HepG2 (cell line): Measurements from ENCODE around the gene CLIC4. TPM values are rescaled to one million over a fixed set of nuclear protein-coding genes. Genes with fewer than 3 reads are reported as not detected.

ENCODE experiments used
- ATF1 ChIP-seq: IDR thresholded peaks from 2 replicates; pipeline ENCODE4 v1.6.1; 2016; ENCODE audit warnings: mild to moderate bottlenecking, control low read depth
- ELF4 ChIP-seq: sonication (generic); formaldehyde crosslinking; IDR thresholded peaks from 2 replicates; pipeline ENCODE4 v1.5.0; 2020; ENCODE audit warnings: missing genetic modification reagents, mild to moderate bottlenecking, moderate library complexity, borderline replicate concordance
- ESRRA ChIP-seq: sonication (generic); formaldehyde crosslinking; IDR thresholded peaks from 2 replicates; pipeline ENCODE4 v1.5.1; 2020; ENCODE audit warnings: mild to moderate bottlenecking, low read depth, missing genetic modification reagents
- FOSL1 ChIP-seq: sonication (generic); formaldehyde crosslinking; IDR thresholded peaks from 2 replicates; pipeline ENCODE4 v1.9.0; 2021; ENCODE audit warnings: missing genetic modification reagents, borderline replicate concordance
- FOSL2 ChIP-seq: sonication (generic); formaldehyde crosslinking; IDR thresholded peaks from 2 replicates; pipeline ENCODE4 v1.4.0; 2020; ENCODE audit warnings: missing genetic modification reagents
- FOXA1 ChIP-seq, 2 experiments: fragments of 450-650 bp in 1 of 2; sonication (generic) in 1 of 2; formaldehyde crosslinking in 1 of 2; IDR thresholded peaks; 2 replicates each; pipeline versions ENCODE4 v1.4.0 to v1.6.1; 2016 to 2020; ENCODE audit warnings: missing genetic modification reagents in 1 of 2
- HOXA3 ChIP-seq: sonication (generic); formaldehyde crosslinking; IDR thresholded peaks from 2 replicates; pipeline ENCODE4 v1.5.0; 2020; ENCODE audit warnings: missing genetic modification reagents
- KLF16 ChIP-seq, 2 experiments: sonication (generic) in 1 of 2; formaldehyde crosslinking in 1 of 2; IDR thresholded peaks; 2 replicates each; pipeline versions ENCODE4 v1.6.1 to v1.8.0; 2016 to 2023; ENCODE audit warnings: missing genetic modification reagents in 2 of 2, missing compliant biosample characterization in 1 of 2
- KLF6 ChIP-seq: IDR thresholded peaks from 2 replicates; pipeline ENCODE4 v1.8.0; 2016; ENCODE audit warnings: missing biosample characterization, missing genetic modification reagents
- KMT2A ChIP-seq: sonication (generic); formaldehyde crosslinking; IDR thresholded peaks from 2 replicates; pipeline ENCODE4 v1.4.0; 2020; ENCODE audit warnings: missing genetic modification reagents
- MTF2 ChIP-seq: sonication (generic); formaldehyde crosslinking; IDR thresholded peaks from 2 replicates; pipeline ENCODE4 v1.5.0; 2020; ENCODE audit warnings: missing genetic modification reagents, borderline replicate concordance
- MXI1 ChIP-seq: IDR thresholded peaks from 3 replicates; pipeline ENCODE4 v1.6.1; 2012; ENCODE audit warnings: low read depth, low read length, inconsistent platforms, borderline replicate concordance
- NCOA1 ChIP-seq: sonication (generic); formaldehyde crosslinking; IDR thresholded peaks from 2 replicates; pipeline ENCODE4 v1.9.0; 2021; ENCODE audit warnings: missing genetic modification reagents
- PTBP1 ChIP-seq: fragments of 200-400 bp; formaldehyde crosslinking; IDR thresholded peaks from 2 replicates; pipeline ENCODE4 v1.6.1; 2018; ENCODE audit warnings: low read length, low read depth; ENCODE audit not compliant: poor library complexity, severe bottlenecking
- RBAK ChIP-seq: sonication (generic); formaldehyde crosslinking; IDR thresholded peaks from 2 replicates; pipeline ENCODE4 v1.5.1; 2020; ENCODE audit warnings: mild to moderate bottlenecking, missing genetic modification reagents
- TBX2 ChIP-seq: sonication (generic); formaldehyde crosslinking; IDR thresholded peaks from 2 replicates; pipeline ENCODE4 v1.5.0; 2020; ENCODE audit warnings: missing genetic modification reagents, mild to moderate bottlenecking, borderline replicate concordance
- TFE3 ChIP-seq: IDR thresholded peaks from 2 replicates; pipeline ENCODE4 v1.6.1; 2016
- THAP11 ChIP-seq: IDR thresholded peaks from 2 replicates; pipeline ENCODE4 v1.6.1; 2016; ENCODE audit warnings: missing biosample characterization, missing genetic modification reagents
- WIZ ChIP-seq: sonication (generic); formaldehyde crosslinking; IDR thresholded peaks from 2 replicates; pipeline ENCODE4 v1.5.1; 2020; ENCODE audit warnings: mild to moderate bottlenecking, missing genetic modification reagents
- ZBTB3 ChIP-seq: sonication (generic); formaldehyde crosslinking; IDR thresholded peaks from 2 replicates; pipeline ENCODE4 v1.4.0; 2020; ENCODE audit warnings: low read depth, mild to moderate bottlenecking, moderate library complexity, missing genetic modification reagents, borderline replicate concordance
- ZNF124 ChIP-seq: sonication (generic); formaldehyde crosslinking; IDR thresholded peaks from 2 replicates; pipeline ENCODE4 v1.4.0; 2020; ENCODE audit warnings: missing genetic modification reagents
- polyA plus RNA-seq, 8 experiments: library from polyadenylated mRNA; depleted of rRNA in 3 of 8; stranded (reverse) in 7 of 8; unstranded in 1 of 8; fragments of >200 nt; fragmentation: Illumina TruSeq in 4 of 8; extraction: Trizol in 4 of 8; gene quantifications; 2 replicates each; pipeline versions ENCODE4 v1.2.1 to v1.2.3, GENCODE V29; 2011 to 2016; ENCODE audit warnings: low read depth in 4 of 8, missing spikeins in 1 of 8, mixed read lengths in 1 of 8; ENCODE audit not compliant: insufficient read depth in 1 of 8
- total RNA-seq, 5 experiments: library from RNA; depleted of rRNA; stranded (reverse); fragments of >200 nt; fragmentation: Illumina TruSeq; extraction: Trizol; gene quantifications; 2 replicates each; pipeline ENCODE4 v1.2.3, GENCODE V29; 2016; ENCODE audit warnings: low read depth in 1 of 5
- TF ChIP-seq, protein P1 (sequence below): IDR thresholded peaks from 2 replicates; pipeline ENCODE4 v1.6.1; 2016; ENCODE audit warnings: low read depth, borderline replicate concordance
- TF ChIP-seq, protein P2 (sequence below), 2 experiments: IDR thresholded peaks; 2 replicates each; pipeline ENCODE4 v1.6.1; 2011 to 2012; ENCODE audit warnings: low read length in 2 of 2, borderline replicate concordance in 1 of 2, low read depth in 1 of 2, mild to moderate bottlenecking in 1 of 2, moderate library complexity in 1 of 2

The CLIC4 gene
- total and polyA plus RNA-seq, 2 of the 13 experiments (the other 11 are each of a cell fraction or from before 2014, with no cell fraction given): 23.3 to 77.4 TPM

DNA sequence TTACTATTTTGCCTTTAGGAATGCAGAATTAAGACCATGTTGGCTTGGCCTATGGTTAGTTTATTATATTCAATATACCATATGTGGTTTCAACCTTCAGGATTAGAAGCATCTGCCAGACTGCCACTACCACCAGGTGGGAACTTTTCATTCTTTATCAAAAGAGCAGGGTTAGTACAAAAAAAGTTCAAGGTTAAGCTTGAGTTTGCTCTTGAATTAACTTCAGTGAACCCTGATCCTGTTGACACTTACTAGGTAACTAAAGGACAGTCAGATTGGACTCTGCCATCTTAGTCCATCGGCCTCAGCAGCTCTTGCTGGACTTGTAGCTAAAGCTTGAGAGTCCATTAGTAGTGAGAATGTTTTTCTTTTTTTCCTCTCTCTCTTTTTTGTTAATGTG is 22.1 kb downstream of the CLIC4 start (continued):
- TF ChIP-seq FOSL1 (no peak), ESRRA (CRISPR knock-in tag) (peak; percentile 97), WIZ (CRISPR knock-in tag) (no peak), HOXA3 (CRISPR knock-in tag) (peak; percentile 67; the same call in 1 of the 2 replicates), FOXA1 (IDR thresholded peaks at IDR 0.05) (peak; percentile 60), FOXA1 (CRISPR knock-in tag; IDR thresholded peaks at IDR 0.05) (peak; percentile 93), ELF4 (CRISPR knock-in tag) (no peak), KLF6 (CRISPR knock-in tag) (no peak), ZBTB3 (no peak), TFE3 (CRISPR knock-in tag) (0 out of 2 replicates have a peak, but pooled peaks have one; percentile 32), NCOA1 (CRISPR knock-in tag) (no peak), KLF16 (CRISPR knock-in tag; IDR thresholded peaks at IDR 0.05) (0 out of 4 replicates have a peak, but pooled peaks of 1 of the 2 experiments have one; percentile 36), PTBP1 (no peak), TBX2 (peak; percentile 78), FOSL2 (CRISPR knock-in tag) (peak; percentile 58), ATF1 (CRISPR knock-in tag) (no peak), MTF2 (CRISPR knock-in tag) (no peak), MXI1 (no peak), ZNF124 (CRISPR knock-in tag) (no peak), RBAK (CRISPR knock-in tag) (no peak), KMT2A (CRISPR knock-in tag) (peak; percentile 49; the same call in 1 of the 2 replicates), THAP11 (CRISPR knock-in tag) (peak; percentile 59; the same call in 1 of the 2 replicates)
- TF ChIP-seq, protein P1, sequence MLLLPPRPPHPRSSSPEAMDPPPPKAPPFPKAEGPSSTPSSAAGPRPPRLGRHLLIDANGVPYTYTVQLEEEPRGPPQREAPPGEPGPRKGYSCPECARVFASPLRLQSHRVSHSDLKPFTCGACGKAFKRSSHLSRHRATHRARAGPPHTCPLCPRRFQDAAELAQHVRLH (CRISPR knock-in tag): no peak
- TF ChIP-seq, protein P2, sequence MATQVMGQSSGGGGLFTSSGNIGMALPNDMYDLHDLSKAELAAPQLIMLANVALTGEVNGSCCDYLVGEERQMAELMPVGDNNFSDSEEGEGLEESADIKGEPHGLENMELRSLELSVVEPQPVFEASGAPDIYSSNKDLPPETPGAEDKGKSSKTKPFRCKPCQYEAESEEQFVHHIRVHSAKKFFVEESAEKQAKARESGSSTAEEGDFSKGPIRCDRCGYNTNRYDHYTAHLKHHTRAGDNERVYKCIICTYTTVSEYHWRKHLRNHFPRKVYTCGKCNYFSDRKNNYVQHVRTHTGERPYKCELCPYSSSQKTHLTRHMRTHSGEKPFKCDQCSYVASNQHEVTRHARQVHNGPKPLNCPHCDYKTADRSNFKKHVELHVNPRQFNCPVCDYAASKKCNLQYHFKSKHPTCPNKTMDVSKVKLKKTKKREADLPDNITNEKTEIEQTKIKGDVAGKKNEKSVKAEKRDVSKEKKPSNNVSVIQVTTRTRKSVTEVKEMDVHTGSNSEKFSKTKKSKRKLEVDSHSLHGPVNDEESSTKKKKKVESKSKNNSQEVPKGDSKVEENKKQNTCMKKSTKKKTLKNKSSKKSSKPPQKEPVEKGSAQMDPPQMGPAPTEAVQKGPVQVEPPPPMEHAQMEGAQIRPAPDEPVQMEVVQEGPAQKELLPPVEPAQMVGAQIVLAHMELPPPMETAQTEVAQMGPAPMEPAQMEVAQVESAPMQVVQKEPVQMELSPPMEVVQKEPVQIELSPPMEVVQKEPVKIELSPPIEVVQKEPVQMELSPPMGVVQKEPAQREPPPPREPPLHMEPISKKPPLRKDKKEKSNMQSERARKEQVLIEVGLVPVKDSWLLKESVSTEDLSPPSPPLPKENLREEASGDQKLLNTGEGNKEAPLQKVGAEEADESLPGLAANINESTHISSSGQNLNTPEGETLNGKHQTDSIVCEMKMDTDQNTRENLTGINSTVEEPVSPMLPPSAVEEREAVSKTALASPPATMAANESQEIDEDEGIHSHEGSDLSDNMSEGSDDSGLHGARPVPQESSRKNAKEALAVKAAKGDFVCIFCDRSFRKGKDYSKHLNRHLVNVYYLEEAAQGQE (IDR thresholded peaks at IDR 0.05; ENCODE audit: borderline replicate concordance in 1 of 2, low read depth in 1 of 2, low read length in 2 of 2): no peak
